Esophagus (tissue), 2 donors: Measurements from ENCODE around the gene PIAS4. TPM values are rescaled to one million over a fixed set of nuclear protein-coding genes. Genes with fewer than 3 reads are reported as not detected.

Experiments used
- H3K27ac ChIP-seq, 2 donors: one replicate each; pipeline ENCODE4 v1.5.1; 2013; ENCODE audit warnings: low read depth in 2 of 2, mild to moderate bottlenecking in 2 of 2, inconsistent platforms in 1 of 2, low read length in 1 of 2, moderate library complexity in 1 of 2
- H3K27me3 ChIP-seq, 2 donors: one replicate each; pipeline ENCODE4 v1.6.1; 2013; ENCODE audit warnings: low read length in 2 of 2, control low read depth in 1 of 2, mild to moderate bottlenecking in 1 of 2; ENCODE audit not compliant: insufficient read depth in 2 of 2, control insufficient read depth in 1 of 2
- H3K36me3 ChIP-seq, 2 donors: one replicate each; pipeline ENCODE4 v1.6.1; 2013; ENCODE audit warnings: low read length in 1 of 2; ENCODE audit not compliant: control insufficient read depth in 2 of 2, insufficient read depth in 2 of 2
- H3K4me1 ChIP-seq, 2 donors: one replicate each; pipeline ENCODE4 v1.6.1; 2013; ENCODE audit warnings: low read length in 1 of 2; ENCODE audit not compliant: control insufficient read depth in 2 of 2, insufficient read depth in 2 of 2
- H3K4me3 ChIP-seq, 2 donors: one replicate each; pipeline ENCODE4 v1.5.1; 2013; ENCODE audit warnings: low read length in 2 of 2, mild to moderate bottlenecking in 2 of 2, low read depth in 1 of 2, moderate library complexity in 1 of 2
- H3K9me3 ChIP-seq, 2 donors: one replicate each; pipeline ENCODE4 v1.6.1; 2013; ENCODE audit warnings: mild to moderate bottlenecking in 2 of 2, low read depth in 1 of 2, low read length in 1 of 2, moderate library complexity in 1 of 2; ENCODE audit not compliant: control insufficient read depth in 2 of 2, insufficient read depth in 1 of 2
- WGBS, 2 donors: extraction: QIAGEN DNeasy Blood & Tissue Kit; methylation state at CpG; one replicate each; pipeline ENCODE4 v1.1.7; 2013; 5-methylcytosine and 5-hydroxymethylcytosine counted together
- polyA plus RNA-seq, 2 donors: library from polyadenylated mRNA; stranded (reverse); fragments of 200-250 nt; gene quantifications; one replicate each; pipeline ENCODE4 v1.2.3, GENCODE V29; 2013
- donor health status: healthy with polysubstance abuse.
- donor health status: Bipolar disorder and iron deficiency.

Gene PIAS4
- polyA plus RNA-seq, 2 donors = 9.6 to 10.9 TPM

- H3K27me3 ChIP-seq = no peaks in the 10 kb centered on the region
- peaks cover 0 to 2% of the 10 kb centered on the region in 2 donors for H3K9me3 ChIP-seq
- no peak overlapping the region for H3K4me3 ChIP-seq
- peaks cover 5 to 68% of the 10 kb centered on the region in 2 donors for H3K36me3 ChIP-seq
- 65 to 66% methylated on average over 16 of the region's 16 CpGs for WGBS, 2 donors
- no peak overlapping the region for H3K27ac ChIP-seq
- H3K4me1 ChIP-seq = peaks cover 0 to 4% of the 10 kb centered on the region in 2 donors
These were observed 24.9 kb downstream of the PIAS4 start for GRCh38 chr19:4032436-4032835.

DNA sequence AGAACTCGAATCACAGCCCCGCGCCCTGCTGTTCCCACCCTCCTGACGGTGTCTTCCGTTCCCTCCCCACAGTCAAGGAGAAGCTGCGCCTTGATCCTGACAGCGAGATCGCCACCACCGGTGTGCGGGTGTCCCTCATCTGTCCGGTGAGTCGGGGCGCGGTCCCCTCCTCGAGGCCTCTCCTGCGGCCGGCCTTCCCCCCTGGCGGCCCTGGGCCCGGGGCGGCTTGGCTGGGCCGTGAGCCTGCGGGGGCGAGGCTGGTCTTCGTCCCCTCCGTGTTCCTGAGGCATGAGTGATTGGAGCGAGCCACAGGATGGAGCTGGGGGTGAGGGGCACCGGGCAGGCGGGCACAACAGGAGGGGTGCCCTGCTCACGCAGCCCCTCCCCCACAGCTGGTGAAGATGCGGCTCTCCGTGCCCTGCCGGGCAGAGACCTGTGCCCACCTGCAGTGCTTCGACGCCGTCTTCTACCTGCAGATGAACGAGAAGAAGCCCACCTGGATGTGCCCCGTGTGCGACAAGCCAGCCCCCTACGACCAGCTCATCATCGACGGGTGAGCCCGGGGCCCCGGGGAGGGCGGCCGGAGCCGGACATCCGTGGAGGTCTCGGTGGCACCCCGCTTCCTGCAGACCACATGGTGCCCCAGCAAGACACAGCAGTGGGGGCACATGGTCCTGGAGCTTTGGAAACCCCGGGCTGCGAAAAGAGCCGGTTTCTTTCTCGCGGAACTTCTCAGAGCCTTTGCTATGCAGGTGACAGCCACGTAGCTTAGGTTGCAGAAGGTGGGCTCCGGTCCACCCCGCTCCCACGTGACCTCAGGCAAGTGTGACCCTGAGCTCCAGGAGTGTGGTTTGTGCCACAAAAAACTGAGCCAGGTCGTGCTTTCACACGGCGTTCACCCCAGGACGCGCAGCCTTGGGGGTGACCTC lies 25.8 kb downstream of the PIAS4 start:
- Histone ChIP-seq H3K4me3 (no peak overlapping the region), H3K9me3 (peaks cover 0 to 2% of the 10 kb centered on the region in 2 donors), H3K4me1 (peaks cover 0 to 4% of the 10 kb centered on the region in 2 donors), H3K36me3 (peaks cover 5 to 67% of the 10 kb centered on the region in 2 donors), H3K27ac (no peak overlapping the region), H3K27me3 (no peaks in the 10 kb centered on the region)
- 88 to 90% methylated on average over 62 to 63 of the region's 63 CpGs for WGBS, 2 donors

DNA sequence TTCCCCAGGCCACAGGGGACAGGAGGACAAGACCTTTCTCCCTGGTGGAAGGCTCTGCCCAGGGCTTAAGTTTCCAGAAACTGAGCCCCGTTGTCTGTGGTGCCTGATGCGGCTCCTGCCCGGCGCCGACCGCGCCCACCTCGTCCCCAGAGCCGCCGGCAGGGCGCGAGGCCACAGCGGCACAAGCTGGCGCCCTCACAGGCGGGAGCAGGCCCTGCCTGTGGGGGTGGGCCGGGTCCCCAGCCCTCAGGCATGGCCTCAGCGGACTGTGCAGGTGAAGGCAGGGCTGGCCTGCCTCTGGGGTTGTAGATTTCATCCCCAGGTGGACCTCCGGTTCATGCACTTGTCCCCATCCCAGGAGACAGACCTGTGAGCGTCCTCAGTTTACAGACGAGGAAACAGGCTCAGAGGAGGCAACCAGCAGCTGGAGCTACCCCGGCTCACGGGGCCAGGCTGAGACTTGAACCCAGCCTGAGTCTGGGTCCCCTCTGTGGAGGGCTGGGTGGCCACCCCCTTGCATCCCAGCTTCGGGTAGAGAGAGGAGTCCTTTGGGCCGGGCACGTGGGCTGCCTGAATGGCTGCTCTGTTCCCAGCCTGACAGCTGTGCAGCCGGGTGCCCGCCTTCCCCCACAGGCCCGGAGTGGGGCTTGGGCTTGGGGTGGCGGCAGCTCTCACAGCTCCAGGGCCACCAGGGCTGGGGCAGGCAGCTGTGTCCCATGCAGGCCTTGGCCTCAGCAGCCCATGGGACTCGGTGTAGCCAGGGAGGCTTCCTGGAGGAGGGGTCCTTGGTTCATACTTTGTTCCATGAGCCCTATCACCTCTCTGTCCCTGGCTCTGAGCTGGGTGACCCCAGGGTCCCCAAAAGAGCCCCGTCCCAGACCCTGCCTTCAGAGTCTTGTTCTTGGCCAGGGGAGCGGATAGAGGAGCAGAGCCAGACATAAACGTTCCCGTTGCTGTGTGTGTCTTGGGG lies 26.8 kb downstream of the PIAS4 start:
- Histone ChIP-seq H3K4me3 (no peak overlapping the region), H3K36me3 (peaks cover 5 to 56% of the 10 kb centered on the region in 2 donors), H3K9me3 (peaks cover 0 to 2% of the 10 kb centered on the region in 2 donors), H3K27me3 (no peaks in the 10 kb centered on the region), H3K27ac (no peak overlapping the region), H3K4me1 (peaks cover 0 to 4% of the 10 kb centered on the region in 2 donors)
- WGBS, 2 donors = 78 to 79% methylated on average over 31 to 34 of the region's 34 CpGs

DNA sequence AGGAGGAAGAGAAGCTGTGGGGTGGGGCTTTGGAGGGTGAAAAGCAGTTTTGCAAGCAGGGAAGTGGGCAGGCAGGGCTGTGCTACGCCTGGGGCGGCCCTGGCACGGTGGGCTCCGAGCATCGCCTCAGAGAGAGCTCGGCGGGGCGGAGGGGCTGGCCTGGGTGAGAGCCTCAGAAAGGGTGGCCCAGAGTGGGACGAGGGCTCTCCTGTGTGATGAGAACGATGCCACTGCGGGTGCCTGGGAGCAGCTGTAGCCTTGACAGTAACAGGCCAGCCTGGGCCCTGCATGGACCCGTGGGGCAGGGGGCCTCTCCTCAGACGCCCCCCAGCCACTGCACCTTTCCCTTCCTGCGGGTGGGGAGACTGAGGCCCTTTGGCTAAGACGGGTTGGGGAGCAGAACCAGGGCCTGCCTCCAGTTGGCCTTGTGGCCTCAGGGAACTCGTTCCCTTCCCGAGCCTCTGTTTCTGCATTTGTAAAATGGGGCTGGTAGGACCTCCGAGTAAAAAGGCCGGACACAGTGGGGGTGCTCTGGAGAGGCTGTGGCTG lies 27.6 kb downstream of the PIAS4 start:
- Histone ChIP-seq H3K4me1 (peaks cover 0 to 4% of the 10 kb centered on the region in 2 donors), H3K4me3 (no peak overlapping the region), H3K36me3 (peaks cover 5 to 55% of the 10 kb centered on the region in 2 donors), H3K27ac (no peak overlapping the region), H3K9me3 (peaks cover 0 to 2% of the 10 kb centered on the region in 2 donors), H3K27me3 (no peaks in the 10 kb centered on the region)
- WGBS, 2 donors = 85 to 88% methylated on average over 19 of the region's 19 CpGs

DNA sequence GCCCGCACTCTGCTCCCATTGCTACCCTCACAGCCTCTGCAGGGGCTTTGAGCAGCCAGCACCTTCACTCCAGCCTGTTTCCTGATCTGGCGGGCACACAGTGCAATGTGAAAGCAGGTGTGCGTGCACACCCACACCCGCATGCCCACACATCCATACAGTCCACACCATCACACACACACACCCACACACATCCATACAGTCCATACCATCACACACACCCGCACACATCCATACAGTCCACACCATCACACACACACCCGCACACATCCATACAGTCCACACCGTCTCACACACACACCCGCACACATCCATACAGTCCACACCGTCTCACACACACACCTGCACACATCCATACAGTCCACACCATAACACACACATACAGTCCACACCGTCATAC lies 28.0 kb downstream of the PIAS4 start:
- peaks cover 5 to 58% of the 10 kb centered on the region in 2 donors for H3K36me3 ChIP-seq
- no peak overlapping the region for H3K27ac ChIP-seq
- H3K4me3 ChIP-seq = no peak overlapping the region
- H3K27me3 ChIP-seq = no peaks in the 10 kb centered on the region
- H3K4me1 ChIP-seq = peaks cover 0 to 4% of the 10 kb centered on the region in 2 donors
- WGBS, 2 donors = 85 to 87% methylated on average over 10 of the region's 10 CpGs
- H3K9me3 ChIP-seq = peaks cover 0 to 2% of the 10 kb centered on the region in 2 donors

DNA sequence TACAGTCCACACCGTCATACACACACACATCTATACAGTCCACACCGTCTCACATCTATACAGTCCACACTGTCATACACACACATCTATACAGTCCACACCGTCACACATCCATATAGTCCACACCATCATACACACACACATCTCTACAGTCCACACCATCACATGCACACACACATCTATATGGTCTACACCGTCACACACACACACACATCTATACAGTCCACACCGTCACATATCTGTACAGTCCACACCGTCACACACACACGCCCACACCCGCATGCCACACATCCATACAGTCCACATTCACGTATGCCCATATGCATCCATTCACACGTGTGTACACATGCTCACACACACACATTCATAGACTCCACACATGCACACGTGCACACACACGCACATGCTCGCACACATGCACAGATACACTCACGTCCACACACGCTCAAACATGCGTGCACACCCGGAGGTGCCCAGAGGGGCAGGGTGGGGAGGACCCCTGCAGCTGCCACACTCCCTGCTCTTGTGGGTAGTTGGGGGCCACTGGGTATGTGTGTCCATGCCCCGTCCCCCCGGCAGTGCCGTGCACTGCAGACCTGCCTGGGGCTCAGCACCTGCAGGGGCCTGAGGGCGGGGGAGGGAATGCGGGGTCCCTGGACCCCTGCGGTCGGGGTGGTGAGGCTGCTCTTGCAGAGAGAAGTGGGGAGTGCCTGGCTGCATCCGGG lies 29.2 kb downstream of the PIAS4 start:
- Histone ChIP-seq H3K4me1 (no peaks in the 10 kb centered on the region), H3K27ac (no peak overlapping the region), H3K9me3 (peaks cover 0 to 2% of the 10 kb centered on the region in 2 donors), H3K4me3 (no peak overlapping the region), H3K36me3 (peaks cover 5 to 51% of the 10 kb centered on the region in 2 donors), H3K27me3 (no peaks in the 10 kb centered on the region)
- WGBS, 2 donors = 88 to 91% methylated on average over 25 of the region's 25 CpGs

GRCh38 chr19:4037301-4037949 lies 29.9 kb downstream of the PIAS4 start:
- Histone ChIP-seq H3K9me3 (peaks cover 0 to 2% of the 10 kb centered on the region in 2 donors), H3K27me3 (no peaks in the 10 kb centered on the region), H3K36me3 (peaks cover 5 to 50% of the 10 kb centered on the region in 2 donors), H3K4me3 (no peak overlapping the region), H3K27ac (no peak overlapping the region), H3K4me1 (peaks cover 0 to 2% of the 10 kb centered on the region in 2 donors)
- WGBS, 2 donors = 93% methylated on average over 46 to 54 of the region's 54 CpGs

DNA sequence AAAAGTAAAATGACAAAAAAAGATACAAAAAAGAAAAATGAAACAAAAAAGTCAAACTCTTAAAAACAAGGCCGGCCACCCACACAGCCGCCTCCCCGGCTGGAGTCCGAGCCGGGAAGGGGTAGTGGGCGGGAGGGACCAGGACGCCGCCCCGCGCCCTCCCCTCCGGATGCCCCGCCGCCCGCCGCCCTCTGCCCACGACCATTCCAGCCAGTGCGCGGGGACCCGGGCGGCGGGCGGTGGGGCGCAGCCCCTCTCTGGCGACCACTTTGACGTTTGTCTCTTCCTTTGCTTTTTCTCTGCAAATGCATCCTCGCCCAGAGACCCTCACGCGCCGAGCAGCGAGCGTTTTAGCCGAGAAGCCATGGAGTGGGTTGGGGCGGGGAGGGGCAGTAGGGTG lies 30.5 kb downstream of the PIAS4 start:
- Histone ChIP-seq H3K27ac (no peak overlapping the region), H3K4me3 (no peak overlapping the region), H3K4me1 (peaks cover 5 to 9% of the 10 kb centered on the region in 2 donors), H3K27me3 (no peaks in the 10 kb centered on the region), H3K36me3 (peaks cover 5 to 51% of the 10 kb centered on the region in 2 donors), H3K9me3 (peaks cover 0 to 2% of the 10 kb centered on the region in 2 donors)
- WGBS, 2 donors = 86 to 87% methylated on average over 32 to 33 of the region's 33 CpGs
